ENCODE results near the gene PSME3IP1. TPM values are rescaled to one million over a fixed set of nuclear protein-coding genes. Genes with fewer than 3 reads are reported as not detected.

The PSME3IP1 gene
- polyA plus RNA-seq, 3 donors from 2014 or later: 79.0 to 91.7 (median 88.9) TPM

Other genes starting within 250 kb of the PSME3IP1 start
- gene CETP, start 224.1 kb downstream of the PSME3IP1 start, polyA plus RNA-seq: under 1 TPM in 1 of 3 donors, not detected in 2; 0.22 TPM
- gene NLRC5, start 196.5 kb downstream of the PSME3IP1 start, polyA plus RNA-seq: 100 to 1,000 TPM in 1 of 3 donors, 10 to 100 TPM in 2; 18.2 to 151 (median 32.8) TPM
- 10 to 100 TPM in 1 of 3 donors, 1 to 10 TPM in 2; 2.4 to 10.8 (median 5.8) TPM for gene CPNE2, start 93.5 kb downstream of the PSME3IP1 start, polyA plus RNA-seq
- gene RSPRY1, start 290 bp upstream of the PSME3IP1 start, polyA plus RNA-seq: 10 to 100 TPM; 22.5 to 31.8 (median 24.7) TPM
- 100 to 1,000 TPM; 130 to 221 (median 136) TPM for gene ARL2BP, start 59.2 kb upstream of the PSME3IP1 start, polyA plus RNA-seq
- gene PLLP, start 98.6 kb upstream of the PSME3IP1 start, polyA plus RNA-seq: under 1 TPM; 0.21 to 0.57 (median 0.33) TPM
- gene CCL22, start 172.7 kb upstream of the PSME3IP1 start, polyA plus RNA-seq: not detected
- not detected for gene CX3CL1, start 186.5 kb upstream of the PSME3IP1 start, polyA plus RNA-seq
- not detected for gene CCL17, start 218.7 kb upstream of the PSME3IP1 start, polyA plus RNA-seq

Data from immature natural killer cell (primary cell).